NB4 (cell line): ENCODE measurements around the gene SIRPB2.

Source experiments
- TF ChIP-seq, protein P1 (sequence below): IDR thresholded peaks from one replicate; pipeline ENCODE4 v1.5.1; 2012; ENCODE audit warnings: low read depth, low read length
- TF ChIP-seq, protein P2 (sequence below): IDR thresholded peaks from 2 replicates; pipeline ENCODE4 v1.6.1; 2011; ENCODE audit warnings: low read depth, low read length

DNA sequence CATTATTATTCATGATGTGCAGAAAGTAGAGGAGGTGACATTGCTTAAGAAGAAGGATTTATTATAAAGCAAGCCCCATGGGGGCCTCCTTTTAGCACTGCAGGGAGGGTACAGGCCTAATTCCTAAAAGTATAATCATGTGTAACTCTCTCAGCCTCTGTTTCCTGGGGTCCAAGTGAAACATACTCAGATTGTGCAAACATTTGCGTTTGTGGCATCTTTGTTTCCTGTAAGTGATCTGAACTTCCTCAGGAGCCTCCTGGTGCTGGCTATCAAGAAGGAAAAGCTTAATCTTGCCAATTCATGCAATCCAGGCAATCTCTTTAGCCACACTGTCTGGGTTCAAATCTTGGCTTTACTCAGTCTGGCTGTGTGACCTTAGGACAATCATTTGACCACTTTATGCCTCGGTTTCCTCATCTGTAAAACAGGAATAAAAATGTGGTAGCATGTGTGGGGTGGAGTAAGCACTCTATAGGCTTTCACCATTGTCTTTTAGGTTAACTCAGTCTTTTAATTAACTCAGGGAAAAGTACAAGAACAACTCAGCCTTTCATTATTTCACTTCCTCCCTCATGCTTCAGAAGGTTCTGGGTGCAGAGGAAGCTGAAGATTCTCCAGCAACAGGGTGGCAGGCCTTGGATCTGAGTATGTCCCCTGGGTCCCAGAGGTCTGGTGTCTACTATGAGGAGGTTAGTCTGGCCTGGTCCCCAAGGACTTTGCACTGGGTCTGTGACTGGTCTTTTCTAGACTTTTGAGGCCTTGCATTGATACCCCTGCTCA is 831 bp upstream of the SIRPB2 start:
- TF ChIP-seq, protein P1, sequence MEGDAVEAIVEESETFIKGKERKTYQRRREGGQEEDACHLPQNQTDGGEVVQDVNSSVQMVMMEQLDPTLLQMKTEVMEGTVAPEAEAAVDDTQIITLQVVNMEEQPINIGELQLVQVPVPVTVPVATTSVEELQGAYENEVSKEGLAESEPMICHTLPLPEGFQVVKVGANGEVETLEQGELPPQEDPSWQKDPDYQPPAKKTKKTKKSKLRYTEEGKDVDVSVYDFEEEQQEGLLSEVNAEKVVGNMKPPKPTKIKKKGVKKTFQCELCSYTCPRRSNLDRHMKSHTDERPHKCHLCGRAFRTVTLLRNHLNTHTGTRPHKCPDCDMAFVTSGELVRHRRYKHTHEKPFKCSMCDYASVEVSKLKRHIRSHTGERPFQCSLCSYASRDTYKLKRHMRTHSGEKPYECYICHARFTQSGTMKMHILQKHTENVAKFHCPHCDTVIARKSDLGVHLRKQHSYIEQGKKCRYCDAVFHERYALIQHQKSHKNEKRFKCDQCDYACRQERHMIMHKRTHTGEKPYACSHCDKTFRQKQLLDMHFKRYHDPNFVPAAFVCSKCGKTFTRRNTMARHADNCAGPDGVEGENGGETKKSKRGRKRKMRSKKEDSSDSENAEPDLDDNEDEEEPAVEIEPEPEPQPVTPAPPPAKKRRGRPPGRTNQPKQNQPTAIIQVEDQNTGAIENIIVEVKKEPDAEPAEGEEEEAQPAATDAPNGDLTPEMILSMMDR: no peak
- TF ChIP-seq, protein P2, sequence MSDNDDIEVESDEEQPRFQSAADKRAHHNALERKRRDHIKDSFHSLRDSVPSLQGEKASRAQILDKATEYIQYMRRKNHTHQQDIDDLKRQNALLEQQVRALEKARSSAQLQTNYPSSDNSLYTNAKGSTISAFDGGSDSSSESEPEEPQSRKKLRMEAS: no peak
